LNCAP (cell line): ENCODE data around the gene PMS1.

Source experiments
- CTCF ChIP-seq: fragments of 450-650 bp; IDR thresholded peaks from 2 replicates; pipeline ENCODE4 v1.5.1; 2017; ENCODE audit warnings: mild to moderate bottlenecking

The PMS1 gene

GRCh38 chr2:189874586-189875320, 90.5 kb downstream of the PMS1 start:
- no peak for TF ChIP-seq CTCF

- no peak for TF ChIP-seq CTCF
Measured at GRCh38 chr2:189876271-189876670, 92.0 kb downstream of the PMS1 start.

- TF ChIP-seq CTCF = no peak
Measured at GRCh38 chr2:189879716-189880081, 95.4 kb downstream of the PMS1 start.

GRCh38 chr2:189880429-189880828, 96.2 kb downstream of the PMS1 start:
- TF ChIP-seq CTCF = no peak

GRCh38 chr2:189880832-189881492, 96.7 kb downstream of the PMS1 start:
- no peak for TF ChIP-seq CTCF

- no peak for TF ChIP-seq CTCF
Measured at GRCh38 chr2:189885368-189885767, 101.1 kb downstream of the PMS1 start.

GRCh38 chr2:189896809-189897208, 112.6 kb downstream of the PMS1 start:
- TF ChIP-seq CTCF = no peak
